Keratinocyte (primary cell): ENCODE measurements around the gene TMEM139. TPM values are rescaled to one million over a fixed set of nuclear protein-coding genes. Genes with fewer than 3 reads are reported as not detected.
A peak's percentile ranks its signal among the peaks of the same experiment; 100 is the strongest.

Experiments used
- DNase-seq: peaks from one replicate; pipeline ENCODE4 v3.0.0-alpha.2; 2011; ENCODE audit warnings: low read depth, missing footprints, low spot score
- FAIRE-seq: peaks from 2 replicates; lab custom pipeline; 2011; peaks lifted over from hg19 to GRCh38; lab: Jason Lieb, UNC
- H2AFZ ChIP-seq: 2 replicates; pipeline ENCODE4 v1.6.0; 2012; ENCODE audit warnings: low read length, control low read depth, inconsistent platforms; ENCODE audit not compliant: control insufficient read depth
- H3K27ac ChIP-seq: 2 replicates; pipeline ENCODE4 v1.5.1; 2011; ENCODE audit warnings: low read length; ENCODE audit not compliant: control insufficient read depth, insufficient read depth
- H3K27me3 ChIP-seq: 3 replicates; pipeline ENCODE4 v1.6.0; 2011; ENCODE audit warnings: low read length; ENCODE audit not compliant: control insufficient read depth, insufficient read depth; ENCODE audit errors: extremely low read depth
- H3K36me3 ChIP-seq, 2 experiments: 2 replicates in 1 of 2; 3 replicates in 1 of 2; pipeline ENCODE4 v1.5.1; 2011; ENCODE audit warnings: low read length in 2 of 2, mild to moderate bottlenecking in 1 of 2; ENCODE audit not compliant: control insufficient read depth in 2 of 2, insufficient read depth in 2 of 2; ENCODE audit errors: extremely low read depth in 1 of 2
- H3K4me1 ChIP-seq: 3 replicates; pipeline ENCODE4 v1.5.1; 2011; ENCODE audit warnings: low read length; ENCODE audit not compliant: control insufficient read depth, insufficient read depth; ENCODE audit errors: extremely low read depth
- H3K4me2 ChIP-seq: 3 replicates; pipeline ENCODE4 v1.6.0; 2011; ENCODE audit warnings: low read depth, low read length; ENCODE audit not compliant: control insufficient read depth, insufficient read depth; ENCODE audit errors: extremely low read depth
- H3K4me3 ChIP-seq, 3 experiments: fragments of 200-600 bp in 1 of 3; sonication (generic) in 1 of 3; 2 replicates in 2 of 3; 3 replicates in 1 of 3; pipeline ENCODE4 v1.5.1; 2011 to 2016; ENCODE audit warnings: low read length in 3 of 3, mild to moderate bottlenecking in 3 of 3, control low read depth in 2 of 3, inconsistent platforms in 1 of 3, low read depth in 1 of 3, mixed read lengths in 1 of 3, mixed run types in 1 of 3, moderate library complexity in 1 of 3; ENCODE audit not compliant: control insufficient read depth in 2 of 3, insufficient read depth in 2 of 3; ENCODE audit errors: extremely low read depth in 1 of 3
- H3K79me2 ChIP-seq: 2 replicates; pipeline ENCODE4 v1.6.0; 2012; ENCODE audit warnings: low read length; ENCODE audit not compliant: control insufficient read depth, insufficient read depth
- H3K9ac ChIP-seq: 3 replicates; pipeline ENCODE4 v1.6.0; 2011; ENCODE audit warnings: low read length; ENCODE audit not compliant: control insufficient read depth, insufficient read depth; ENCODE audit errors: extremely low read depth
- H3K9me1 ChIP-seq: 3 replicates; pipeline ENCODE4 v1.6.0; 2011; ENCODE audit warnings: low read length; ENCODE audit not compliant: control insufficient read depth, insufficient read depth; ENCODE audit errors: extremely low read depth
- H3K9me3 ChIP-seq: 2 replicates; pipeline ENCODE4 v1.5.1; 2012; ENCODE audit warnings: low read depth, low read length; ENCODE audit not compliant: control insufficient read depth
- H4K20me1 ChIP-seq: 3 replicates; pipeline ENCODE4 v1.6.0; 2011; ENCODE audit warnings: low read length; ENCODE audit not compliant: control insufficient read depth, insufficient read depth; ENCODE audit errors: extremely low read depth
- CTCF ChIP-seq, 3 experiments: IDR thresholded peaks in 1 of 3; conservative IDR thresholded peaks in 1 of 3; optimal IDR thresholded peaks in 1 of 3; 2 replicates in 2 of 3; 3 replicates in 1 of 3; pipeline versions ENCODE3 to v1.5.1; 2011; ENCODE audit warnings: low read length in 3 of 3, mild to moderate bottlenecking in 3 of 3, moderate library complexity in 2 of 3, control low read depth in 1 of 3, inconsistent platforms in 1 of 3; ENCODE audit not compliant: insufficient read depth in 2 of 3; ENCODE audit errors: extremely low read depth in 1 of 3
- EZH2 ChIP-seq: IDR thresholded peaks from one replicate; pipeline ENCODE4 v1.6.1; 2012; ENCODE audit warnings: inconsistent platforms, mild to moderate bottlenecking, low read length, moderate library complexity
- dilution Hi-C: fragments of 300-500 bp; cut with MboI; formaldehyde crosslinking; loops from one replicate; pipeline ENCODE4 v1.7.0; 2020; ENCODE audit warnings: low sequenced_read_pairs; ENCODE audit not compliant: extremely low pct_ligation_motif_present
- polyA plus RNA-seq, 5 experiments: library from polyadenylated mRNA; depleted of rRNA in 3 of 5; stranded (reverse) in 3 of 5; stranded (forward) in 1 of 5; unstranded in 1 of 5; fragments of >200 nt; gene quantifications; 1 replicate in 1 of 5; 2 replicates in 3 of 5; 3 replicates in 1 of 5; pipeline versions ENCODE4 v1.2.1 to v1.2.3, GENCODE V29; 2011 to 2012; ENCODE audit warnings: missing spikeins in 2 of 5, low read depth in 1 of 5, low replicate concordance in 1 of 5

The TMEM139 gene
- polyA plus RNA-seq, 1 donor (not counting 4 experiments of a cell fraction or from before 2014, with no cell fraction given), result 22.3 TPM

GRCh38 chr7:143321734-143322133 is 37.0 kb downstream of the TMEM139 start:
- H2AFZ ChIP-seq, result no peak overlapping the region
- no peaks in the 10 kb centered on the region for H4K20me1 ChIP-seq
- no peaks in the 10 kb centered on the region for H3K27me3 ChIP-seq
- FAIRE-seq (no peak), DNase-seq (no peak)
- H3K36me3 ChIP-seq, result no peaks in the 10 kb centered on the region
- TF ChIP-seq CTCF (optimal IDR thresholded peaks at IDR 0.05 in 1 of 3, IDR thresholded peaks at IDR 0.05 in 1 of 3, conservative IDR thresholded peaks at IDR 0.05 in 1 of 3; ENCODE audit: extremely low read depth in 1 of 3, insufficient read depth in 2 of 3, low read length in 3 of 3) (peak in 2 of 3 experiments; percentile 60 to 62), EZH2 (no peak)
- no peaks in the 10 kb centered on the region for H3K79me2 ChIP-seq
- no peak overlapping the region for H3K9ac ChIP-seq
- dilution Hi-C loops, result no loop called here
- no peaks in the 10 kb centered on the region for H3K9me1 ChIP-seq
- no peak overlapping the region for H3K27ac ChIP-seq
- H3K9me3 ChIP-seq, result no peaks in the 10 kb centered on the region
- H3K4me2 ChIP-seq, result no peak overlapping the region
- no peak overlapping the region for H3K4me3 ChIP-seq
- peaks cover 13% of the 10 kb centered on the region for H3K4me1 ChIP-seq

GRCh38 chr7:143322760-143323633 is 38.2 kb downstream of the TMEM139 start:
- Histone ChIP-seq H4K20me1 (no peaks in the 10 kb centered on the region), H3K9me1 (no peaks in the 10 kb centered on the region), H3K79me2 (no peaks in the 10 kb centered on the region), H3K27ac (no peak overlapping the region), H3K9me3 (no peaks in the 10 kb centered on the region), H3K9ac (no peak overlapping the region), H2AFZ (no peak overlapping the region), H3K4me1 (peaks cover 13% of the 10 kb centered on the region), H3K4me3 (no peak overlapping the region), H3K27me3 (no peaks in the 10 kb centered on the region), H3K36me3 (no peaks in the 10 kb centered on the region), H3K4me2 (no peak overlapping the region)
- FAIRE-seq (no peak), DNase-seq (no peak)
- TF ChIP-seq CTCF (optimal IDR thresholded peaks at IDR 0.05 in 1 of 3, IDR thresholded peaks at IDR 0.05 in 1 of 3, conservative IDR thresholded peaks at IDR 0.05 in 1 of 3; ENCODE audit: extremely low read depth in 1 of 3, insufficient read depth in 2 of 3, low read length in 3 of 3) (no peak), EZH2 (no peak)
- dilution Hi-C loops, result no loop called here
